Lower lobe of right lung (tissue), 2 donors: ENCODE measurements around the gene SLC25A47. TPM values are rescaled to one million over a fixed set of nuclear protein-coding genes. Genes with fewer than 3 reads are reported as not detected.

Experiments
- ATAC-seq, 2 donors: fragments of 200-7000 bp; cut with Tn5 transposase; one replicate each; pipeline ENCODE4 v1.9.1; 2020 to 2022; ENCODE audit warnings: mild to moderate bottlenecking in 2 of 2, moderate library complexity in 2 of 2
- DNase-seq: peaks from one replicate; pipeline ENCODE4 v3.0.0-alpha.2; 2020
- H3K27ac ChIP-seq: fragments of 200-600 bp; one replicate; pipeline ENCODE4 v1.8.0; 2022
- H3K27me3 ChIP-seq: fragments of 200-600 bp; one replicate; pipeline ENCODE4 v1.8.0; 2022; ENCODE audit warnings: low read depth
- H3K36me3 ChIP-seq: fragments of 200-600 bp; one replicate; pipeline ENCODE4 v1.8.0; 2022; ENCODE audit warnings: mild to moderate bottlenecking
- H3K4me1 ChIP-seq: fragments of 200-600 bp; one replicate; pipeline ENCODE4 v1.8.0; 2022
- H3K4me3 ChIP-seq: fragments of 200-600 bp; one replicate; pipeline ENCODE4 v1.8.0; 2022; ENCODE audit warnings: mild to moderate bottlenecking
- H3K9me3 ChIP-seq: fragments of 200-600 bp; one replicate; pipeline ENCODE4 v1.8.0; 2022
- intact Hi-C: fragments of 100-400 bp; cut with DNase I; formaldehyde crosslinking; loops from one replicate; pipeline ENCODE4 v1.11.0; 2022
- total RNA-seq: library from RNA; stranded (reverse); fragmentation: NEBNext Ultra II Directional; extraction: Animal tissue kit (Norgen Biotek cat#: 25700); gene quantifications from one replicate; pipeline ENCODE4 v1.2.1, GENCODE V29; 2021
- TF ChIP-seq, protein P1 (sequence below): fragments of 200-600 bp; IDR thresholded peaks from one replicate; pipeline ENCODE4 v1.8.0; 2022; ENCODE audit warnings: antibody characterized with exemption, mild to moderate bottlenecking
- donor health status: DM: no; HTN: yes; CAD: no; lungs with severe emphysema.

SLC25A47 gene
- total RNA-seq, 1 donor from 2014 or later = not detected

DNA sequence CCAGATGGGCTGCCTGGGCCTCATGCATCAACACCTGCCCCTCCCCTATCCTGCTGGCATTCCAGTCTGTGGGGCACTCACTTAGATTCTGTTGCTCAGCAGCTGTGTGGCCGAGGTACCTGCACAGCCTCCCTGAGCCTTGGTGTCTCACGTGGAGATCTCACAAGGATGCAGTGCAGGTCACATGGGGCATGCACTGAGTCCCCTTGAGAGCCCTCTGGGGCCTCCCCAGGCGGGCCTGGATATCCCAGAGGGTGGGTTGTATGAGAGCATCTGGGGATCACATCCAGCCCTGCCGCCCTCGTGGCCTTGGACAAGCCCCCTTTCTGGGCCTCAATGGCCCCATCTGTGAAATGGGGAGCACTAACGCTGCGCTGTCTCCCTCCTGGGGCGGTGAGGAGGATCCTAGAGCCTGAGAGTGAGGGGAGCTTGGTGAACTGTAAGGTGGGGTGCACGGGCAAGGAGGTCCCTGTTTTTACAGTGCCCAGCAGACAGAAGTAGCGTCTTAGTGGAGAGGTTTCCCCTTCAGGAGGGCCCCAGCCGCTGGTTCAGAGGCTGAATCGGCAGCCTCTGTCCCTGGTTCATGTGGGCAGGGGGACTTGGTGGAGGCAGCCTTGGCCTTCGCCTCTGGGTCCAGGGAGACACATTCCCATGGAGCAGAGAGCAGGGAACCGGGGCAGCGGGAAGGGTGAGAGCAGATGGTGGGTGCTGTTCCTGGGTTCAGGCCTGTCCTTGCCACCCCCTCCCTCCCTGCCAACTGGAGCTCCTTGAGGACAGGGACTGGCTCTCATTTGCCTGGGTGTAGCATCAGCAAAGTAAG lies 791 bp upstream of the SLC25A47 start:
- intact Hi-C loops = no loop called here
- H3K4me1 ChIP-seq = peaks cover 13% of the 10 kb centered on the region
- no peak overlapping the region for H3K27ac ChIP-seq
- H3K36me3 ChIP-seq = no peaks in the 10 kb centered on the region
- TF ChIP-seq, protein P1, sequence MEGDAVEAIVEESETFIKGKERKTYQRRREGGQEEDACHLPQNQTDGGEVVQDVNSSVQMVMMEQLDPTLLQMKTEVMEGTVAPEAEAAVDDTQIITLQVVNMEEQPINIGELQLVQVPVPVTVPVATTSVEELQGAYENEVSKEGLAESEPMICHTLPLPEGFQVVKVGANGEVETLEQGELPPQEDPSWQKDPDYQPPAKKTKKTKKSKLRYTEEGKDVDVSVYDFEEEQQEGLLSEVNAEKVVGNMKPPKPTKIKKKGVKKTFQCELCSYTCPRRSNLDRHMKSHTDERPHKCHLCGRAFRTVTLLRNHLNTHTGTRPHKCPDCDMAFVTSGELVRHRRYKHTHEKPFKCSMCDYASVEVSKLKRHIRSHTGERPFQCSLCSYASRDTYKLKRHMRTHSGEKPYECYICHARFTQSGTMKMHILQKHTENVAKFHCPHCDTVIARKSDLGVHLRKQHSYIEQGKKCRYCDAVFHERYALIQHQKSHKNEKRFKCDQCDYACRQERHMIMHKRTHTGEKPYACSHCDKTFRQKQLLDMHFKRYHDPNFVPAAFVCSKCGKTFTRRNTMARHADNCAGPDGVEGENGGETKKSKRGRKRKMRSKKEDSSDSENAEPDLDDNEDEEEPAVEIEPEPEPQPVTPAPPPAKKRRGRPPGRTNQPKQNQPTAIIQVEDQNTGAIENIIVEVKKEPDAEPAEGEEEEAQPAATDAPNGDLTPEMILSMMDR = no peak
- no peak for DNase-seq
- H3K27me3 ChIP-seq = no peaks in the 10 kb centered on the region
- H3K9me3 ChIP-seq = no peaks in the 10 kb centered on the region
- no peak overlapping the region for H3K4me3 ChIP-seq
- no peak for ATAC-seq

DNA sequence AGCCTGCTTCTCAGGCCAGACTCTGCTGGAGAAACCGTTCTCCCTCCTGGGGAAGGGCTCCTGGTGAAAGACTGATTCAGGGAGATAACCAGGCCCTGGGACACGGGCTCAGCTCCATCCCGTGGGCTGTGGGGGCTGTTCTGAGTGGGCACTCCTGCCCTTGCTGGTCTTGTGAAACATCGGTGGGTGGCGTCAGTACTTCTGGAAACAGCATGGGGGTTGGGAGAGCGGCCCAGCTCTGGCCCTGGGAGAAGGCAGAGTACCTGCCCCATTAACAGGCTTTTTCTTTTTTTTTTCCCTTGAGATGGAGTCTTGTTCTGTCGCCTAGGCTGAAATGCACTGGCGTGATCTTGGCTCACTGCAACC lies 786 bp downstream of the SLC25A47 start:
- DNase-seq = no peak
- Histone ChIP-seq H3K36me3 (no peaks in the 10 kb centered on the region), H3K4me1 (no peaks in the 10 kb centered on the region), H3K27ac (no peak overlapping the region), H3K4me3 (no peak overlapping the region), H3K9me3 (no peaks in the 10 kb centered on the region), H3K27me3 (no peaks in the 10 kb centered on the region)
- intact Hi-C loops = no loop called here
- no peak for ATAC-seq
- TF ChIP-seq, protein P1 = no peak

DNA sequence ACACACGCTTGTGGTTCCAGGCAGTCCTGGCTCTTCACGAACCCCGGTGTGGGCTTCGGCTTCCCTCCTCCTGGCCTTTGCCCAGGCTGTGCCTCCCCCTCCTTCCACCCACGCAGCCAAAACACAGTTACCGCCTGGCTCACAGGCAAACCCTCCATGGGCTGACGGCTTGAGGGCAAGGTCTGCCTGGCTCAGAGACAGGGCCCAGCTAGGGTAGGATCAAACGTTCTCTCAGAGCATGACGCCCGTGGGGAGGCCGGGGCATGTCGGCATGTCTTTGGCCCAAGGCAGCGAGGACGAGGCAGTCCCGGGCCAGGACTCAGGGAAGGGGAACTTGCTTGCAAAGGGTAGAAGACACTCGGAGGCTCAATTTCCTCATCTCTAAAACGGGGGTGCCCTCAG lies 2.1 kb downstream of the SLC25A47 start:
- Histone ChIP-seq H3K4me3 (no peak overlapping the region), H3K27ac (no peak overlapping the region), H3K27me3 (no peaks in the 10 kb centered on the region), H3K9me3 (no peaks in the 10 kb centered on the region), H3K36me3 (no peaks in the 10 kb centered on the region), H3K4me1 (no peaks in the 10 kb centered on the region)
- TF ChIP-seq, protein P1 = no peak
- DNase-seq = no peak
- intact Hi-C loops = no loop called here
- no peak for ATAC-seq

DNA sequence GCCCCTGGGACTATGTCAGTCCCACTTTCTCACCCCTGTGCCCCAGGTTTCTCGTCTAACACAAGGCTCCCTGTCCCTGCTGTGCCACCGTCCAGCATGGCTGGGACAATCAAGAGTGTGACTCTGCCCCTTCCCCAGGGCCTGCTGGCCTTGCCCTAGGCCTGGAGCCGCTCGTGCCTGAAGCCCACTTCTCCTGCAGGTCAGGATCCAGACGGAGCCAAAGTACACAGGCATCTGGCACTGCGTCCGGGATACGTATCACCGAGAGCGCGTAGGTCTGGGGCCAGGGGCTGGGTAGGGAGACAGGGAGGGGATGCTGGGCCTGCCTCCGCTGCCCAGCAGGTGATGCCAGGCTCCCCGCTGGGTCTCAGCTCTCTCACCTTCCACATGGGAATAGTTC lies 2.8 kb downstream of the SLC25A47 start:
- TF ChIP-seq, protein P1 = no peak
- Histone ChIP-seq H3K36me3 (no peaks in the 10 kb centered on the region), H3K4me3 (no peak overlapping the region), H3K27ac (no peak overlapping the region), H3K27me3 (no peaks in the 10 kb centered on the region), H3K9me3 (no peaks in the 10 kb centered on the region), H3K4me1 (no peaks in the 10 kb centered on the region)
- intact Hi-C loops = no loop called here
- no peak for ATAC-seq
- no peak for DNase-seq

DNA sequence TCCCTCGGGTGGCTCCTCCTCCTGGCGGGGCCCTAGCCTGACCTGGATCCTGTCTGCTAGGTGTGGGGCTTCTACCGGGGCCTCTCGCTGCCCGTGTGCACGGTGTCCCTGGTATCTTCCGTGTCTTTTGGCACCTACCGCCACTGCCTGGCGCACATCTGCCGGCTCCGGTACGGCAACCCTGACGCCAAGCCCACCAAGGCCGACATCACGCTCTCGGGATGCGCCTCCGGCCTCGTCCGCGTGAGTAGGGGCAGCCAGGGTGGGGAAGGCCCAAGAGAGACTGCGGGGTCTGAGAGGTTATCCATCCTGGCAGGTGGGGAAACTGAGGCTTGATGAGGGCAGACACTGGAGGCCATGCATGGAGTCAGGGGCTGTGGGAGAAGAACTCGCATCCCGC lies 4.0 kb downstream of the SLC25A47 start:
- no peak for ATAC-seq
- TF ChIP-seq, protein P1 = no peak

More for the DNA sequence above, 4.0 kb downstream of the SLC25A47 start:
- H3K27ac ChIP-seq = no peak overlapping the region
- H3K4me3 ChIP-seq = no peak overlapping the region
- no peaks in the 10 kb centered on the region for H3K27me3 ChIP-seq
- no peaks in the 10 kb centered on the region for H3K36me3 ChIP-seq
- H3K9me3 ChIP-seq = no peaks in the 10 kb centered on the region
- DNase-seq = no peak
- H3K4me1 ChIP-seq = no peaks in the 10 kb centered on the region
- intact Hi-C loops = no loop called here
